Coronary artery (tissue), 2 donors: ENCODE data around the gene PCDH9.

Experiments used
- DNase-seq: peaks from one replicate; pipeline ENCODE4 v3.0.0-alpha.2; 2017; ENCODE audit warnings: low spot score
- H3K27ac ChIP-seq, 2 donors: fragments of 200-600 bp; sonication (generic); one replicate each; pipeline ENCODE4 v1.5.1; 2016 to 2019
- H3K4me3 ChIP-seq: fragments of 200-600 bp; sonication (generic); 2 replicates; pipeline ENCODE4 v1.5.1; 2016; ENCODE audit warnings: mild to moderate bottlenecking, moderate library complexity
- TF ChIP-seq, protein P1 (sequence below): fragments of 200-600 bp; sonication (generic); IDR thresholded peaks from one replicate; pipeline ENCODE4 v1.5.1; 2019; ENCODE audit warnings: antibody characterized with exemption

Gene PCDH9

GRCh38 chr13:66341635-66342377 lies 888.3 kb downstream of the PCDH9 start:
- TF ChIP-seq, protein P1, sequence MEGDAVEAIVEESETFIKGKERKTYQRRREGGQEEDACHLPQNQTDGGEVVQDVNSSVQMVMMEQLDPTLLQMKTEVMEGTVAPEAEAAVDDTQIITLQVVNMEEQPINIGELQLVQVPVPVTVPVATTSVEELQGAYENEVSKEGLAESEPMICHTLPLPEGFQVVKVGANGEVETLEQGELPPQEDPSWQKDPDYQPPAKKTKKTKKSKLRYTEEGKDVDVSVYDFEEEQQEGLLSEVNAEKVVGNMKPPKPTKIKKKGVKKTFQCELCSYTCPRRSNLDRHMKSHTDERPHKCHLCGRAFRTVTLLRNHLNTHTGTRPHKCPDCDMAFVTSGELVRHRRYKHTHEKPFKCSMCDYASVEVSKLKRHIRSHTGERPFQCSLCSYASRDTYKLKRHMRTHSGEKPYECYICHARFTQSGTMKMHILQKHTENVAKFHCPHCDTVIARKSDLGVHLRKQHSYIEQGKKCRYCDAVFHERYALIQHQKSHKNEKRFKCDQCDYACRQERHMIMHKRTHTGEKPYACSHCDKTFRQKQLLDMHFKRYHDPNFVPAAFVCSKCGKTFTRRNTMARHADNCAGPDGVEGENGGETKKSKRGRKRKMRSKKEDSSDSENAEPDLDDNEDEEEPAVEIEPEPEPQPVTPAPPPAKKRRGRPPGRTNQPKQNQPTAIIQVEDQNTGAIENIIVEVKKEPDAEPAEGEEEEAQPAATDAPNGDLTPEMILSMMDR, result no peak
- DNase-seq, result no peak
- no peak overlapping the region for H3K4me3 ChIP-seq

GRCh38 chr13:66339214-66339613 lies 890.9 kb downstream of the PCDH9 start:
- TF ChIP-seq, protein P1, result no peak
- Histone ChIP-seq H3K4me3 (no peak overlapping the region), H3K27ac (no peak overlapping the region)
- no peak for DNase-seq

More at GRCh38 chr13:66341635-66342377, 888.3 kb downstream of the PCDH9 start:
- H3K27ac ChIP-seq, result no peak overlapping the region

GRCh38 chr13:66338542-66338941 lies 891.6 kb downstream of the PCDH9 start:
- H3K27ac ChIP-seq, result no peak overlapping the region
- no peak for DNase-seq
- TF ChIP-seq, protein P1, result no peak
- H3K4me3 ChIP-seq, result no peak overlapping the region

GRCh38 chr13:66335626-66336025 lies 894.5 kb downstream of the PCDH9 start:
- H3K4me3 ChIP-seq, result no peak overlapping the region
- TF ChIP-seq, protein P1, result no peak
- DNase-seq, result no peak
- H3K27ac ChIP-seq, result no peak overlapping the region

DNA sequence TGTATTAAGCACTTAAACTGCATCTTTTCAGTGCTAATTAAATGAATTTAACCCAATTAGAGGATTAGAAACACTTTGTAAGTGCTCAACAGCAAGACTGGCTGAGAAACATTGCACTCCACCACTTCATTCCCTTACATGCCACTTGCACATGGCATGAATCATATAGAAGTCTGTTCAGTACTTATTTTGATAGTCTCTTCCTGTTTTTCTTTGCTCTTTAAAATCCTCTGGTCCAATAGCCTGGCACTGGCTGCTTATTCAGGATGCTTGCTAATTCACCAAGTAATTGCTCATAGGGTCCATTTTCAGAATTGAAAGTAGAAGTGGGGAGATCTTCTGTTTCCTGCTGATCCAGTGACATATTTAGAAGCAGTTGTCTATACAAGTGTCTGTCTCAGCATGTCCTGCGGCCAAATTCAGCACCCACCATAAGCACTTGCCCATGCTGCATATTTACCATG lies 900.1 kb downstream of the PCDH9 start:
- H3K4me3 ChIP-seq, result no peak overlapping the region
- no peak for DNase-seq
- H3K27ac ChIP-seq, result no peak overlapping the region
- TF ChIP-seq, protein P1, result no peak

- DNase-seq, result no peak
- Histone ChIP-seq H3K4me3 (no peak overlapping the region), H3K27ac (no peak overlapping the region)
- TF ChIP-seq, protein P1, result no peak
Observed at GRCh38 chr13:66328476-66328875, 901.7 kb downstream of the PCDH9 start.

DNA sequence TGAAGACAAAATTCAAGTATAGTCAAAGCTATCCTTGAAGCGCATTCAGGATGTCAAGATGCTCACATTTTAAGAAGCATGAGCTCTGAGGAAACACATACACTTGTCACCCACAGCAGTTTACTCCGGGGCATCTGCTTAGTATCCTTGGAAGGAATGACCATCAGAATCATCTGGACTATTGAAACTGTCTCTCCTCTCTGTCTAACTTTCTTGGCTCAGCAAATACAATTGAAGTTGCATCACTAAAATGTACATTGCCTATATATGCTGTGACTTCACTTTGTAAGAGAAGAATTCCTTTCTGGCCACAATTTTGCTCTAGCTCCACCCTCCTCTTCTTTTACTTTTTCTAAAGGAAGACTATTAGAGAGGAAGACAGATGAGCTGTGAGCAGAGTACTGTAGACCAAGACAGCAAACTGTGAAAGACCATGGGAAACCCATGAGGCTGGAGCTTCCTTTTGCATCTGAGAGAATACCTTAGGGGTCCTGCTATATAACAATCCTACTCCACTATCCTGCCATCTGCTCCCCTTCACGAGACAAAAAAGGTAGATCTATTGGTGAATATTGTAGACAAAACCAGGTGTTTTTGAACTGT lies 906.3 kb downstream of the PCDH9 start:
- no peak for DNase-seq
- H3K27ac ChIP-seq, result no peak overlapping the region
- TF ChIP-seq, protein P1, result no peak
- H3K4me3 ChIP-seq, result no peak overlapping the region
